SK-N-MC (cell line): Measurements from ENCODE around the gene ZNF516.

Experiments
- EZH2 ChIP-seq: fragments of 200-600 bp; sonication (generic); IDR thresholded peaks from one replicate; pipeline ENCODE4 v1.6.1; 2017; ENCODE audit warnings: antibody characterized with exemption
- FOXP2 ChIP-seq: optimal IDR thresholded peaks from 2 replicates; pipeline ENCODE3; 2011; ENCODE audit warnings: mild to moderate bottlenecking, moderate library complexity; ENCODE audit not compliant: insufficient read depth; ENCODE audit errors: extremely low read length, control extremely low read depth
- POLR2AphosphoS5 ChIP-seq: IDR thresholded peaks from 2 replicates; pipeline ENCODE4 v1.6.1; 2012; ENCODE audit warnings: mild to moderate bottlenecking, low read depth, low read length, borderline replicate concordance

DNA sequence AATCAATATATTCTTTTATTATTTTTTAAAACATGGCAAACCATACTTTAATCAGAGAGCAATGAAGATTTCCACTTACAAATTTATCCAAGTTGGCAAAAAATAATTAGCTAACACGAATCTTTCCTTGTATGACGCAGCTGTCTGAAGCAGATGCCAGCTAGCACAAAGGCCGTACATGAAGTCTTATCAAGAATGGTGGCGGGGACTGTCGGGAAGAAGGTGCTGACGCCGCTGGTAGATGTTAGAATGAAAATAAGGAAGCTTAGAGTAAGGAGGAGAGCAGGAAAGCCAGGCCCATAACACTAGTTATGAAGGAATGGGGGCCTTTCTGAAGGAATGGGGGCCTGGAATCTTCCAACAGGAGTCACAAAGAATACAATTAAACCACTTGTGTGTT is 96.7 kb downstream of the ZNF516 start:
- no peak for TF ChIP-seq FOXP2
- TF ChIP-seq EZH2: no peak
- TF ChIP-seq POLR2AphosphoS5: no peak
